ENCODE data around the gene SHC3. TPM values are rescaled to one million over a fixed set of nuclear protein-coding genes. Genes with fewer than 3 reads are reported as not detected.

Gene SHC3
- polyA plus RNA-seq, 1 donor from 2014 or later = 22.9 TPM

GRCh38 chr9:89066835-89067234 is 111.8 kb downstream of the SHC3 start:
- TF ChIP-seq RAD21 (conservative IDR thresholded peaks at IDR 0.05) (no peak), EP300 (conservative IDR thresholded peaks at IDR 0.05; ENCODE audit: poor library complexity, severe bottlenecking) (no peak), EZH2 (IDR thresholded peaks at IDR 0.05; ENCODE audit: borderline replicate concordance, insufficient read depth, low read length, poor library complexity, severe bottlenecking) (no peak), REST (IDR thresholded peaks at IDR 0.05; ENCODE audit: borderline replicate concordance) (no peak), TAF1 (IDR thresholded peaks at IDR 0.05; ENCODE audit: low read depth) (no peak), SMC3 (conservative IDR thresholded peaks at IDR 0.05; ENCODE audit: poor library complexity) (no peak), POLR2AphosphoS5 (IDR thresholded peaks at IDR 0.05) (no peak), MXI1 (conservative IDR thresholded peaks at IDR 0.05; ENCODE audit: poor library complexity, severe bottlenecking) (no peak), CTCF (IDR thresholded peaks at IDR 0.05; ENCODE audit: poor library complexity, severe bottlenecking) (no peak)
- no peaks in the 10 kb centered on the region for H3K9me3 ChIP-seq (ENCODE audit: low read length)
- no peaks in the 10 kb centered on the region for H3K79me2 ChIP-seq (replicated peaks; ENCODE audit: insufficient read depth, low read length)
- H3K36me3 ChIP-seq (ENCODE audit: insufficient read depth, low read length) = no peaks in the 10 kb centered on the region
- no peak overlapping the region for H3K4me3 ChIP-seq (ENCODE audit: low read length)
- no peaks in the 10 kb centered on the region for H3K27me3 ChIP-seq (ENCODE audit: insufficient read depth, low read depth, low read length)
- H3K9me2 ChIP-seq (ENCODE audit: insufficient read depth, low read length) = no peaks in the 10 kb centered on the region
- no peaks in the 10 kb centered on the region for H3F3A ChIP-seq (ENCODE audit: insufficient read depth, low read length, poor library complexity, severe bottlenecking)
- H3K27ac ChIP-seq (ENCODE audit: low read length) = no peak overlapping the region
- no peaks in the 10 kb centered on the region for H4K20me1 ChIP-seq (ENCODE audit: insufficient read depth)
- H2AFZ ChIP-seq (ENCODE audit: low read depth, low read length) = no peak overlapping the region
- no peak overlapping the region for H3K9ac ChIP-seq (ENCODE audit: low read length)
- H3K4me2 ChIP-seq (ENCODE audit: low read length) = no peak overlapping the region

GRCh38 chr9:89065921-89066320 is 112.7 kb downstream of the SHC3 start:
- no peaks in the 10 kb centered on the region for H3F3A ChIP-seq (ENCODE audit: insufficient read depth, low read length, poor library complexity, severe bottlenecking)
- H3K4me3 ChIP-seq (ENCODE audit: low read length) = no peak overlapping the region
- no peak overlapping the region for H3K4me2 ChIP-seq (ENCODE audit: low read length)
- no peaks in the 10 kb centered on the region for H3K36me3 ChIP-seq (ENCODE audit: insufficient read depth, low read length)
- no peaks in the 10 kb centered on the region for H3K79me2 ChIP-seq (replicated peaks; ENCODE audit: insufficient read depth, low read length)
- no peaks in the 10 kb centered on the region for H4K20me1 ChIP-seq (ENCODE audit: insufficient read depth)
- H3K27me3 ChIP-seq (ENCODE audit: insufficient read depth, low read depth, low read length) = no peaks in the 10 kb centered on the region
- no peak overlapping the region for H3K27ac ChIP-seq (ENCODE audit: low read length)
- no peak overlapping the region for H3K9ac ChIP-seq (ENCODE audit: low read length)
- no peaks in the 10 kb centered on the region for H3K9me2 ChIP-seq (ENCODE audit: insufficient read depth, low read length)
- no peaks in the 10 kb centered on the region for H3K9me3 ChIP-seq (ENCODE audit: low read length)
- TF ChIP-seq SMC3 (conservative IDR thresholded peaks at IDR 0.05; ENCODE audit: poor library complexity) (no peak), REST (IDR thresholded peaks at IDR 0.05; ENCODE audit: borderline replicate concordance) (no peak), CTCF (IDR thresholded peaks at IDR 0.05; ENCODE audit: poor library complexity, severe bottlenecking) (no peak), MXI1 (conservative IDR thresholded peaks at IDR 0.05; ENCODE audit: poor library complexity, severe bottlenecking) (no peak), TAF1 (IDR thresholded peaks at IDR 0.05; ENCODE audit: low read depth) (no peak)
- no peak overlapping the region for H2AFZ ChIP-seq (ENCODE audit: low read depth, low read length)

Measured in neural cell (in vitro differentiated cells).